Neural cell (in vitro differentiated cells): ENCODE data around the gene SIKE1. TPM values are rescaled to one million over a fixed set of nuclear protein-coding genes. Genes with fewer than 3 reads are reported as not detected.

Experiments used
- H2AFZ ChIP-seq: fragments of 200-600, 300-800 bp; sonication (generic), shearing (Covaris generic); 2 replicates; pipeline ENCODE4 v1.6.0; 2014; ENCODE audit warnings: low read depth, mild to moderate bottlenecking, antibody characterized with exemption, low read length, moderate library complexity
- H3F3A ChIP-seq: fragments of 200-600 bp; shearing (Covaris generic); 2 replicates; pipeline ENCODE4 v1.6.1; 2016; ENCODE audit warnings: mild to moderate bottlenecking, moderate library complexity, mixed read lengths, antibody characterized with exemption, low read length; ENCODE audit not compliant: insufficient read depth, poor library complexity, severe bottlenecking
- H3K27ac ChIP-seq: fragments of 200-600, 300-800 bp; sonication (generic), shearing (Covaris generic); 2 replicates; pipeline ENCODE4 v1.5.1; 2014; ENCODE audit warnings: mild to moderate bottlenecking, low read length, moderate library complexity
- H3K27me3 ChIP-seq: fragments of 300-800, 200-600 bp; sonication (generic), shearing (Covaris generic); 2 replicates; pipeline ENCODE4 v1.6.0; 2014; ENCODE audit warnings: mild to moderate bottlenecking, low read depth, low read length, moderate library complexity; ENCODE audit not compliant: insufficient read depth
- H3K36me3 ChIP-seq: fragments of 300-800, 200-600 bp; sonication (generic), shearing (Covaris generic); 2 replicates; pipeline ENCODE4 v1.5.1; 2014; ENCODE audit warnings: mild to moderate bottlenecking, antibody characterized with exemption, low read length, moderate library complexity; ENCODE audit not compliant: insufficient read depth
- H3K4me2 ChIP-seq: fragments of 300-800, 200-600 bp; sonication (generic), shearing (Covaris generic); 2 replicates; pipeline ENCODE4 v1.6.0; 2014; ENCODE audit warnings: mild to moderate bottlenecking, low read length
- H3K4me3 ChIP-seq: fragments of 300-800, 200-600 bp; sonication (generic), shearing (Covaris generic); 2 replicates; pipeline ENCODE4 v1.5.1; 2014; ENCODE audit warnings: mild to moderate bottlenecking, low read length, moderate library complexity
- H3K79me2 ChIP-seq: fragments of 200-600 bp; shearing (Covaris generic); replicated peaks from 2 replicates; pipeline ENCODE4 v1.6.0; 2014; ENCODE audit warnings: mild to moderate bottlenecking, low read length, moderate library complexity; ENCODE audit not compliant: insufficient read depth
- H3K9ac ChIP-seq: fragments of 300-800, 200-600 bp; sonication (generic), shearing (Covaris generic); 2 replicates; pipeline ENCODE4 v1.6.1; 2016; ENCODE audit warnings: mild to moderate bottlenecking, low read length, mixed read lengths
- H3K9me2 ChIP-seq: fragments of 200-600 bp; shearing (Covaris generic); 2 replicates; pipeline ENCODE4 v1.6.1; 2016; ENCODE audit warnings: mild to moderate bottlenecking, low read length, mixed read lengths; ENCODE audit not compliant: insufficient read depth
- H3K9me3 ChIP-seq: fragments of 200-600, 300-800 bp; sonication (generic), shearing (Covaris generic); 2 replicates; pipeline ENCODE4 v1.6.1; 2016; ENCODE audit warnings: mild to moderate bottlenecking, mixed run types, low read length, moderate library complexity, mixed read lengths
- H4K20me1 ChIP-seq: fragments of 200-600 bp; shearing (Covaris generic); 2 replicates; pipeline ENCODE4 v1.6.1; 2016; ENCODE audit warnings: mild to moderate bottlenecking, mixed run types; ENCODE audit not compliant: insufficient read depth
- EP300 ChIP-seq: fragments of 450-650 bp; conservative IDR thresholded peaks from 2 replicates; pipeline ENCODE4 v1.6.1; 2014; ENCODE audit warnings: antibody characterized with exemption, mild to moderate bottlenecking, moderate library complexity; ENCODE audit not compliant: poor library complexity, severe bottlenecking
- EZH2 ChIP-seq: fragments of 200-600, 300-800 bp; shearing (Covaris generic), sonication (generic); IDR thresholded peaks from 2 replicates; pipeline ENCODE4 v1.6.1; 2014; ENCODE audit warnings: antibody characterized with exemption, low read length, borderline replicate concordance, mild to moderate bottlenecking; ENCODE audit not compliant: insufficient read depth, poor library complexity, severe bottlenecking
- MXI1 ChIP-seq: fragments of 450-650 bp; conservative IDR thresholded peaks from 2 replicates; pipeline ENCODE4 v1.6.1; 2014; ENCODE audit warnings: antibody characterized with exemption, mild to moderate bottlenecking; ENCODE audit not compliant: poor library complexity, severe bottlenecking
- POLR2AphosphoS5 ChIP-seq: IDR thresholded peaks from 2 replicates; pipeline ENCODE4 v1.6.1; 2012
- RAD21 ChIP-seq: fragments of 450-650 bp; conservative IDR thresholded peaks from 2 replicates; pipeline ENCODE4 v1.6.1; 2014; ENCODE audit warnings: antibody characterized with exemption, mild to moderate bottlenecking, moderate library complexity
- REST ChIP-seq: IDR thresholded peaks from 2 replicates; pipeline ENCODE4 v1.6.1; 2012; ENCODE audit warnings: borderline replicate concordance
- SMC3 ChIP-seq: fragments of 450-650 bp; conservative IDR thresholded peaks from 2 replicates; pipeline ENCODE4 v1.6.1; 2014; ENCODE audit warnings: antibody characterized with exemption, mild to moderate bottlenecking, moderate library complexity; ENCODE audit not compliant: poor library complexity
- TAF1 ChIP-seq: IDR thresholded peaks from 2 replicates; pipeline ENCODE4 v1.6.1; 2012; ENCODE audit warnings: low read depth
- polyA plus RNA-seq: library from polyadenylated mRNA; depleted of rRNA; stranded (reverse); fragments of >200 nt; gene quantifications from 2 replicates; pipeline ENCODE4 v1.2.3, GENCODE V29; 2014
- TF ChIP-seq, protein P1 (sequence below): fragments of 450-650 bp; IDR thresholded peaks from 2 replicates; pipeline ENCODE4 v1.5.1; 2014; ENCODE audit warnings: antibody characterized with exemption, mild to moderate bottlenecking, moderate library complexity; ENCODE audit not compliant: poor library complexity, severe bottlenecking

SIKE1 gene
- polyA plus RNA-seq, 1 donor from 2014 or later, result 49.1 TPM

GRCh38 chr1:114723915-114724314, 56.6 kb downstream of the SIKE1 start:
- TF ChIP-seq POLR2AphosphoS5 (no peak), EP300 (no peak), REST (no peak), EZH2 (no peak), SMC3 (no peak), TAF1 (no peak), RAD21 (no peak), MXI1 (no peak)
- TF ChIP-seq, protein P1, sequence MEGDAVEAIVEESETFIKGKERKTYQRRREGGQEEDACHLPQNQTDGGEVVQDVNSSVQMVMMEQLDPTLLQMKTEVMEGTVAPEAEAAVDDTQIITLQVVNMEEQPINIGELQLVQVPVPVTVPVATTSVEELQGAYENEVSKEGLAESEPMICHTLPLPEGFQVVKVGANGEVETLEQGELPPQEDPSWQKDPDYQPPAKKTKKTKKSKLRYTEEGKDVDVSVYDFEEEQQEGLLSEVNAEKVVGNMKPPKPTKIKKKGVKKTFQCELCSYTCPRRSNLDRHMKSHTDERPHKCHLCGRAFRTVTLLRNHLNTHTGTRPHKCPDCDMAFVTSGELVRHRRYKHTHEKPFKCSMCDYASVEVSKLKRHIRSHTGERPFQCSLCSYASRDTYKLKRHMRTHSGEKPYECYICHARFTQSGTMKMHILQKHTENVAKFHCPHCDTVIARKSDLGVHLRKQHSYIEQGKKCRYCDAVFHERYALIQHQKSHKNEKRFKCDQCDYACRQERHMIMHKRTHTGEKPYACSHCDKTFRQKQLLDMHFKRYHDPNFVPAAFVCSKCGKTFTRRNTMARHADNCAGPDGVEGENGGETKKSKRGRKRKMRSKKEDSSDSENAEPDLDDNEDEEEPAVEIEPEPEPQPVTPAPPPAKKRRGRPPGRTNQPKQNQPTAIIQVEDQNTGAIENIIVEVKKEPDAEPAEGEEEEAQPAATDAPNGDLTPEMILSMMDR, result no peak
- H3K27ac ChIP-seq, result no peak overlapping the region

GRCh38 chr1:114723457-114723856, 57.0 kb downstream of the SIKE1 start:
- Histone ChIP-seq H2AFZ (no peak overlapping the region), H3F3A (no peaks in the 10 kb centered on the region), H3K4me2 (no peak overlapping the region), H3K27ac (no peak overlapping the region), H3K79me2 (peaks cover 4% of the 10 kb centered on the region), H3K36me3 (peaks cover 23% of the 10 kb centered on the region), H3K9me2 (no peaks in the 10 kb centered on the region), H3K9me3 (no peaks in the 10 kb centered on the region), H3K27me3 (no peaks in the 10 kb centered on the region), H3K9ac (no peak overlapping the region), H3K4me3 (no peak overlapping the region), H4K20me1 (no peaks in the 10 kb centered on the region)
- TF ChIP-seq SMC3 (no peak), TAF1 (no peak), EP300 (no peak), REST (no peak), MXI1 (no peak), EZH2 (no peak), RAD21 (no peak), POLR2AphosphoS5 (no peak)
- TF ChIP-seq, protein P1, result no peak

More at GRCh38 chr1:114723915-114724314, 56.6 kb downstream of the SIKE1 start:
- Histone ChIP-seq H4K20me1 (no peaks in the 10 kb centered on the region), H3K9me2 (no peaks in the 10 kb centered on the region), H3K9ac (no peak overlapping the region), H3F3A (no peaks in the 10 kb centered on the region), H3K36me3 (peaks cover 18% of the 10 kb centered on the region), H3K4me2 (no peak overlapping the region), H3K4me3 (no peak overlapping the region), H3K9me3 (no peaks in the 10 kb centered on the region), H2AFZ (no peak overlapping the region), H3K27me3 (no peaks in the 10 kb centered on the region), H3K79me2 (peaks cover 4% of the 10 kb centered on the region)
